HG02943 (cell line): ENCODE data around the gene LARP6.
"Not testable (repeated sequence)": the region's sequence is repeated elsewhere in the genome, so short reads cannot be mapped to it uniquely, and the experiment has no call there.

ENCODE experiments used
- ATAC-seq: cut with Tn5 transposase; IDR thresholded peaks from one replicate; pipeline ENCODE4 v1.9.1; 2021; ENCODE audit warnings: mild to moderate bottlenecking, low read depth, moderate library complexity; ENCODE audit not compliant: unreplicated experiment

LARP6 gene

GRCh38 chr15:70859322-70859908 is 5.5 kb upstream of the LARP6 start:
- no peak for ATAC-seq

GRCh38 chr15:70858614-70859321 is 4.8 kb upstream of the LARP6 start:
- ATAC-seq: not testable (repeated sequence)

GRCh38 chr15:70857562-70858285 is 3.8 kb upstream of the LARP6 start:
- ATAC-seq: no peak

GRCh38 chr15:70856884-70857561 is 3.1 kb upstream of the LARP6 start:
- ATAC-seq: no peak

GRCh38 chr15:70856177-70856883 is 2.4 kb upstream of the LARP6 start:
- ATAC-seq: no peak

GRCh38 chr15:70855764-70856163 is 1.8 kb upstream of the LARP6 start:
- no peak for ATAC-seq

GRCh38 chr15:70854666-70854976 is 664 bp upstream of the LARP6 start:
- ATAC-seq: no peak

GRCh38 chr15:70853318-70853972 is 512 bp downstream of the LARP6 start:
- no peak for ATAC-seq

GRCh38 chr15:70852501-70853317 is 1.2 kb downstream of the LARP6 start:
- no peak for ATAC-seq

- no peak for ATAC-seq
These were observed 2.1 kb downstream of the LARP6 start for GRCh38 chr15:70851889-70852288.

GRCh38 chr15:70845602-70846360 is 8.2 kb downstream of the LARP6 start:
- ATAC-seq: no peak

- no peak for ATAC-seq
These were observed 16.5 kb downstream of the LARP6 start for GRCh38 chr15:70837476-70837875.

GRCh38 chr15:70835841-70836240 is 18.1 kb downstream of the LARP6 start:
- ATAC-seq: no peak

- ATAC-seq: no peak
These were observed 18.5 kb downstream of the LARP6 start for GRCh38 chr15:70835415-70835814.

- no peak for ATAC-seq
These were observed 19.0 kb downstream of the LARP6 start for GRCh38 chr15:70834999-70835398.

GRCh38 chr15:70833861-70834765 is 19.8 kb downstream of the LARP6 start:
- ATAC-seq: no peak

GRCh38 chr15:70833422-70833821 is 20.5 kb downstream of the LARP6 start:
- no peak for ATAC-seq

- no peak for ATAC-seq
These were observed 21.8 kb downstream of the LARP6 start for GRCh38 chr15:70832176-70832575.
